GM12801 (cell line): Measurements from ENCODE around the gene MYO15B.

Source experiments
- CTCF ChIP-seq: IDR thresholded peaks from one replicate; pipeline ENCODE4 v1.5.1; 2011; ENCODE audit warnings: control low read depth; ENCODE audit not compliant: insufficient read length; ENCODE audit errors: extremely low read depth

The MYO15B gene

DNA sequence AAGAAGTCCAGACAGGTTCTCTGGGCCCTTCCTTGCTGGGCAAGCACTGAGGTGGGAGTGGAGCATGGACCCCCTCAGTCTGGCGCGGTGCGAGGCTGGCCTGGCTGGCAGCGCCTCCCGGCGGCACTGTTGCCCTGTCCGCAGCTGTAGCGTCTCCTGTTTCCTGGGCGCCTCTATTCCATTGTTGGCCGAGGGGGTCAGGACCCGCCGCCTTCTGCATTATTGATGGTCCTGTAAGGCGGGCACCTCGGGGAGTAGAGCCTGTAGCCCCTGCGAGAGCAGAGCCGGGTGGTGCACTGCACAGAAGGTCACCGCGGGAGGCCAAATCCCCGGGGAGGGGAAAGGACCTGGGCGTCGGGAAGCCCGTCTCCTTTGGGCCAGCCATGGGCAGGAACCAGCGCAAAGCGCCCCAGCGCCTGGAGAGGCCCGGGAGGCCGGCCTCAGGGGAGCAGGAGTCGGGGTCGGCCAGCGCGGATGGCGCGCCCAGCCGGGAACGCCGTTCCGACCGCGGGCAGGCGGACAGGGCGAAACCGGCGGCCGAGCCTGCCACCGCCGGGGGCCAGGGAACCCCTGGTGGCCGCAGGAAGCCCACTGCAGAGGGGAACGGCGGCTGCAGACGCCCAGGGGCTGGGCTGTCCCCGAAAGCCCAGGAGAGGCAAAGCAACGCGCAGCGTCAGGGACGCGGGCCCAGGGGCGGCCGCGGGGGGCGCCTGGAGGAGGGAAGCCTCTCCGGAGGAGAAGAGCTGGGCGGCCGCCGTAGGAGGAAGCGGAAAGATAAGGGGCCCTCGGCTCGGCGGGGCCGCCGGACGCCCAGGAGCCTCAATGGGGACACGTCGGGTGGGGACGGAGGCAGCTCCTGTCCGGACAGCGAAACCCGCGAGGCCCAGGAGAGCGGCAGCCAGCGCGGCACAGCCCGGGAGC, at the start of gene MYO15B:
TSS of gene MYO15B (plus strand) at position 126 of the 921 bp plus-strand sequence. CDS start at position 384, 258 bp downstream.
- TF ChIP-seq CTCF, result no peak

- TF ChIP-seq CTCF, result no peak
Measured at GRCh38 chr17:75539967-75540729, 47.5 kb upstream of the MYO15B start.

- TF ChIP-seq CTCF, result no peak
Measured at GRCh38 chr17:75540923-75541503, 46.6 kb upstream of the MYO15B start.

DNA sequence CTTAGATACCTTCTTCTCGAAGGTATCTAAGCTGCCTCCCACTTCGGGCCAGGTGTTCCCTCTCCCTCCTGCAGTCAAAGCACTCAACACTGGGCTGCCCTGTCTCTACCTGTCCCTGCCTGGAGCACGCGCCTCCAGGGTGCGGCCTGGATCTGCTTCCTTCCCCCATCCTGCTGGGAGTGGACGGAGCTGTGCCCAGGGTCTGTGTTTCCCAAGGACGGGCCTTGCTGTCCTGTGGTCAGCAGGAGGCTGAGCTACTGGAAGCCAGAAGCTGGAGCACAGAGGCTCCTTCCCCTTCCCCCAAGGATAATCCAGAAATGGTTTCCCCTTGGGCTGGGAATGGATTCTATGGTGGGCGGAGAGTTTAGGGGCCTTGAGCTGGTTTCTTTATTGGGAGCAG, 45.4 kb upstream of the MYO15B start:
- TF ChIP-seq CTCF, result no peak

DNA sequence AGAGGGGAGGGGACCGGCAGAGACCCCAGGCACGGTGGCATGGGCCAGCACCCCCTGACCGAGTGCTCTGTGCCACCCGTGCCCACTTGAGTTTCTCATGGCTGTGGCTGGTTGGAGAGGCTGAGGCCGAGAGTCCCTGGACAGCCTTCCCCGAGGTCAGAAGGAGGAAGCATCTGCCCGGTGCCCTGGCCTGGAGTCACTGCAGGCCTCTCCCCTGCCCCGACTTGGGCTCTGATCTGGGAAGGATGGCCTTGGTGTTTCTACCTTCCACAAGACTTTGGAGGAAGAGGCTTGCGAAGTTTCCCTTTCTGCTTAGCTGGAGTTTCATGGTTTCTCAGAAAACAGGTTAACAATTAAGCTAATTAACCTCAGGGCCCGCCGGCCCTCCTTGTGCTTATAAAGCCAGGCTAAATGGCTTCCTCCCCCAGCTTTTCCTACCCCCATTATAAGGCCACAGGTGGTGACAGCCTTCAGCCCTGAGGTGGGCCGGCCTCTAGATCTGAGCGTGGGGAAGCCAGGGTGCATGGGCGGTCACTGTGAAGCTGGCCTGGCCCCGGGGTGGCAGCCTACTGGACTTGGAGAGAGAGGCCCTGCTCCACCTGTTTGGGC, 44.8 kb upstream of the MYO15B start:
- no peak for TF ChIP-seq CTCF

DNA sequence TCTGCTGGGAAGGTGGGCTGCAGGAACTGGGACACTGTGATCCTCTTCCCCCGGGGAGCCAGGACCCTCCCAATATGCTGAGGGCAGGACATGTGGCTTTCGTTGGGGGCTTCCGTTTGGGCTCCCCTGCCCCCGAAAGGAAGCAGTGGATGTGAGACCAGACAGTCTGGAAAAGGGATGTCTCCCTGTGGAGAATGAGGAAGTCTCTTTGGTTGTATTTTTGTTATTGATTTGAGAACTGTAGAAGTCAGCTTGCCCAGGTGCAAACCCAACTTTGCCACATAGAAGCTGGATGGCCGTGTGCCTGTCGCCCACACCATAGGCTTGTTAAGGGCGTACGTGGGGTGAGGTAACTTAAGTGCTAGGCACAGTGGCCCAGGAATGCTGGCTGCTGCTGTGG, 43.4 kb upstream of the MYO15B start:
- no peak for TF ChIP-seq CTCF

GRCh38 chr17:75546181-75546580, 41.4 kb upstream of the MYO15B start:
- TF ChIP-seq CTCF, result no peak
